Measurements from ENCODE around the gene QSOX1.

QSOX1 gene

DNA sequence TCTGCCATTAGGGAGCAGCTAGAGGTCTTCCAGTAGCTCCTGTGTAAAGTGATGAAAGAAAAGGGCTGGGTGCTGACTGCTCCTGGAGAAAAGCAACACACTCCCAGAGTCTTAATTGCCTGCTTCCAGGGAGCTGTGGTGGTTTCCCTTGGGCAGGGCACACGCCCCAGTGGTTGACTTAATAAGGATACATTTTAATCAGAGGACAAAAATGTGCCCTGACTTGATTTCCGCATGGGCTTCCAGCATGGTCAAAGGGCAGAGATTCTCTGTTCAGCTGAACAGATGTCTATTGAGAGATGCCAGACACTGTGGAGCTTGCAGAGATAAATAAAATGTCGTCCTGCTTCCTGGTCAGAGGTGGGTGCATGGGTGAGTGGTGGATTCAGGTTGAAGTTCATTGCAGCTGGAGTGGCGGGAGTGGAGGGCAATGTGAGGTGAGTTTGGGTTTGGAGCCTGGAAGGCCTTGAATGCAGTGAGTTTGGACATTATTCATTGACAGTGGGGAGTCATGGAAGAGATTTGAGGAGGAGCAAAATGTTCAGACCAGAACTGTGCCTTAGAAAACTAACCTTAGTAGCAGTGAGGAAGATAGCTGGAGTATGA, 16.0 kb downstream of the QSOX1 start:
- no peak overlapping the region for H3K4me2 ChIP-seq (ENCODE audit: low read length)
- TF ChIP-seq EZH2 (IDR thresholded peaks at IDR 0.05; ENCODE audit: borderline replicate concordance, low read length), result no peak
- no peak for TF ChIP-seq CTCF (IDR thresholded peaks at IDR 0.05; ENCODE audit: low read length)
- H3F3A ChIP-seq (ENCODE audit: insufficient read depth, low read length), result no peaks in the 10 kb centered on the region
- H3K9me2 ChIP-seq (ENCODE audit: low read depth, low read length), result no peaks in the 10 kb centered on the region
- H3K9me3 ChIP-seq (ENCODE audit: low read length), result no peaks in the 10 kb centered on the region
- no peaks in the 10 kb centered on the region for H4K20me1 ChIP-seq (ENCODE audit: insufficient read depth, low read length)
- no peaks in the 10 kb centered on the region for H3K36me3 ChIP-seq (ENCODE audit: insufficient read depth, low read length)
- no peak overlapping the region for H3K27ac ChIP-seq (ENCODE audit: low read depth, low read length, poor library complexity, severe bottlenecking)
- no peaks in the 10 kb centered on the region for H3K27me3 ChIP-seq (ENCODE audit: insufficient read depth, low read length)
- no peaks in the 10 kb centered on the region for H3K4me1 ChIP-seq (ENCODE audit: insufficient read depth, low read length, severe bottlenecking)
- H3K4me3 ChIP-seq (ENCODE audit: low read depth, low read length, poor library complexity, severe bottlenecking), result no peak overlapping the region
- H3K79me2 ChIP-seq (ENCODE audit: insufficient read depth, low read length), result no peaks in the 10 kb centered on the region
- H3K9ac ChIP-seq (ENCODE audit: low read length), result no peak overlapping the region
- H2AFZ ChIP-seq (ENCODE audit: low read length), result no peak overlapping the region

DNA sequence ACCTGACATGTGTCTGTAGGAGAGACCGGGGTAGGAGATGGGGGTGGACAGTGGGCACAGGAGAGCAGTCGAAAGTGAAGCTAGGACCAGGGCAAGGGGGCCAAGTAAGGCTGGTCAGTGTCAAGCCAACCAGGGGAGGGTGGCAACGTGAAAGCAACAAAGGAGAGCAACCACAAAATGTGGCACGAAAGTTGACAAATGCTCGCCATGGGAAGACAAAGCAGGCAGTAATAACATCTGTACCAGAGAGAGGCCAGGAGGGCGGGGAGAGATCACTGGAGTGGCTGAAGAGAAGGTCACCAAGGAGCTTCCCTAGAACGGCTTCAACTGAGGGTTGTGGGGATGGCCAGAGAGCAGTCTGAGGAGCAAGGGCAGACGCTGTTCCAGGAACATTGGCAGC, 17.0 kb downstream of the QSOX1 start:
- Histone ChIP-seq H3K27ac (ENCODE audit: low read depth, low read length, poor library complexity, severe bottlenecking) (no peak overlapping the region), H4K20me1 (ENCODE audit: insufficient read depth, low read length) (no peaks in the 10 kb centered on the region), H3F3A (ENCODE audit: insufficient read depth, low read length) (no peaks in the 10 kb centered on the region), H3K9me2 (ENCODE audit: low read depth, low read length) (no peaks in the 10 kb centered on the region), H3K79me2 (ENCODE audit: insufficient read depth, low read length) (no peaks in the 10 kb centered on the region), H3K9ac (ENCODE audit: low read length) (no peak overlapping the region), H3K4me2 (ENCODE audit: low read length) (no peak overlapping the region), H3K9me3 (ENCODE audit: low read length) (no peaks in the 10 kb centered on the region), H3K4me1 (ENCODE audit: insufficient read depth, low read length, severe bottlenecking) (no peaks in the 10 kb centered on the region), H3K27me3 (ENCODE audit: insufficient read depth, low read length) (no peaks in the 10 kb centered on the region), H2AFZ (ENCODE audit: low read length) (no peak overlapping the region), H3K4me3 (ENCODE audit: low read depth, low read length, poor library complexity, severe bottlenecking) (no peak overlapping the region), H3K36me3 (ENCODE audit: insufficient read depth, low read length) (no peaks in the 10 kb centered on the region)
- no peak for TF ChIP-seq CTCF (IDR thresholded peaks at IDR 0.05; ENCODE audit: low read length)
- no peak for TF ChIP-seq EZH2 (IDR thresholded peaks at IDR 0.05; ENCODE audit: borderline replicate concordance, low read length)

DNA sequence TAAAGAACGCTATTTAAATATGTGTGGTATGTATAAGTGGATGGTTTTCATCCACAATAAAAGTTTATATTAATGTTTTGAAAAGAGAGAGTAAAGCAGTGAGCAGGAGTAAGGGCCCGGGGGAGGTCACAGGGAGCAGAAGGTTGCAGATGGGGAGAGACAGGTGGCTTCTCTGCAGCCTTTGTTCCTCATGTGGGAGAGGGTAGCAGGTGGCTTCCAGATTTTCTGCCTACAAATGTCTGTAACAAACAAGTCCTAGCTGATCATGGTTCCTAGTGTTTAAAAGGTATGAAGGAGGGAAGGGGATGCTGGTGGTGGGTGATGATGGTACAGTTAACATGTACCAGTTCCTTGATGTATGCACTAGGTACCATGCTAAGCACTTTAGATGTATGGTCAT, 18.8 kb downstream of the QSOX1 start:
- H3K36me3 ChIP-seq (ENCODE audit: insufficient read depth, low read length), result no peaks in the 10 kb centered on the region
- no peaks in the 10 kb centered on the region for H3K27me3 ChIP-seq (ENCODE audit: insufficient read depth, low read length)
- TF ChIP-seq EZH2 (IDR thresholded peaks at IDR 0.05; ENCODE audit: borderline replicate concordance, low read length) (no peak), CTCF (IDR thresholded peaks at IDR 0.05; ENCODE audit: low read length) (no peak)
- no peaks in the 10 kb centered on the region for H3K9me2 ChIP-seq (ENCODE audit: low read depth, low read length)
- no peaks in the 10 kb centered on the region for H4K20me1 ChIP-seq (ENCODE audit: insufficient read depth, low read length)
- H3K27ac ChIP-seq (ENCODE audit: low read depth, low read length, poor library complexity, severe bottlenecking), result no peak overlapping the region
- H2AFZ ChIP-seq (ENCODE audit: low read length), result no peak overlapping the region
- H3K79me2 ChIP-seq (ENCODE audit: insufficient read depth, low read length), result no peaks in the 10 kb centered on the region
- H3K4me1 ChIP-seq (ENCODE audit: insufficient read depth, low read length, severe bottlenecking), result no peaks in the 10 kb centered on the region
- no peak overlapping the region for H3K4me3 ChIP-seq (ENCODE audit: low read depth, low read length, poor library complexity, severe bottlenecking)
- no peak overlapping the region for H3K9ac ChIP-seq (ENCODE audit: low read length)
- no peaks in the 10 kb centered on the region for H3K9me3 ChIP-seq (ENCODE audit: low read length)
- no peaks in the 10 kb centered on the region for H3F3A ChIP-seq (ENCODE audit: insufficient read depth, low read length)
- H3K4me2 ChIP-seq (ENCODE audit: low read length), result no peak overlapping the region

Measured in OCI-LY1 (cell line).